Endometrium (tissue), 2 donors: ENCODE data around the gene CHST3.

Experiments
- FAIRE-seq: peaks from 2 replicates; lab custom pipeline; 2012; peaks lifted over from hg19 to GRCh38; lab: Jason Lieb, UNC
- donor health status: control.
- donor health status: control.

CHST3 gene

DNA sequence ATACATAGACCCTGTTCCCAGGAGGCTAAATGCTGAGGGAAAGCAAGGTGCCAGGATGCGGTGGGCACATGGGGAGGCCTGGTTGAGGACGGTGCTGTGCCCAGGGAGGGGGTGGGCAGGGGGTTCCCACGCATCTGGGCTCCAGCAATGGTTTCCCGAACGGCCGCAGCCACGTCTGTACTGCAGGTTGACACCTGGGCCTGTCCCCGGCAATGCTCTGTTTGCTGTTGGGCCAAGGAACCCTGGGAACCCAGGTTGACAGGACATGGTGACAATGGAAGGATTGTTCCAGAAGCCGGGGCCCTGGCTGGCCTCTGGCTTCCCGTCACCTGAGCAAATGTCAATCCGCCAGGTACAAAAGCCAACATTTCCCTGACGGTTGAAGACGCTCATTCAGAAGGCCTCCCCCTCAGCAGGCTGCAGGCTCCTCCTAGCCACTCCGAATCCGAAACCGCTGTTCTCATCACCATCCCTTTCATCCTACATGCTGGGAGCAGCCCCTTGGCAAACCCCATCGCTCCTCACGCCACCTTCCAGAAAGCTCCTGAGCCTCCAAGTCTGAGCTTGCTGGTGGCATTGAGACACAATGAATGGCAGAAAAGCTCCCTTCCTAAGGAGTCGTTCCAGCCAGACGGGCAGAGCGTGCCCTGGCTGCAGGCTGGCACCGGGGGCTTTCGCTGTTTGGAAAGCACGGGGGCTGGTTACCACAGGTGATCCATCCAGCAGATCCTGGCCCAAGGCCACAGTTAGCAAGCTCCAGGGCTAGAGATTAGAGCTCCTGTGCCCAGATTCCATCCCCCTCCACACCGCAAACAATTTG, 92.9 kb downstream of the CHST3 start:
- FAIRE-seq, result no peak

GRCh38 chr10:72058347-72058898, 94.2 kb downstream of the CHST3 start:
- FAIRE-seq, result no peak

DNA sequence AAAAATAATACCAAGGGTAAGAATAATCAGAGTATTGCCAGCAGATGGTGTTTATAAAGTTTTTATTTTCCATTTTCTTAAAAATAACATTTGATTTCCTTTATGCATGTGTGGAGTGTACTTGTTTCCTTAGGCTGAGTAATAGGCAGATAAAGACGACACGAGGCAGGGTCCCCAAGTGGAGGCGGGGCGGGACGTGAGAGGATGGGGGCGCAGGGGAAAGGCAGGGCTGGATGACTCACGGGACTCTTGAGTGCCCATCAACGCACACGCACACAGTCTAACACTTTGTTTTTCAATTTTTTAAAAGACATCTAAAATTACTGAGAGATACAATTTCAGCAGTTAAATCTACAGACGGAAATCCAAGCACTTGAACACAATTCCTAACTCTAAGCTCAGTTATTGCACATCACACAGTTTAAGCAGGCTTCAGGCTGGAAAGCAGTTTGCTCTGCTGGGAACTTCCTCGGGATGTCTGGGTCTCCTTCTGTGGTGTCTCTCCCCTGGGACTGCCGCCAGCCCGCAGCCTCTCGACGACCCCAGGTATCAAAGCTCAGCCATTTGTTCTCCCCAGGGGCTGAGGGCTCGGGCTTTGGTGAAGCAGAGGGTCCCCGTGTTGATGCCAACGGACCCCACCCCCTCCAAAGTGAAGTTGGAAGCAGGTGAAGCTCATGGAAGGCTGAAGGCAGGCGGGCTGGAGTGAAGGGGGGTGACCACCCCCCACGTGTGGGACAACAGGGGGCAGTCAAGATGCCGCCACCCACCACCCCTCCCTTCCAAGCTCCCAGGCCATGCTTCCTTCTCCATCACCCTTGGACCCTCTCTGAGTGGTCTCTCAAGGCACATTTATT, 95.0 kb downstream of the CHST3 start:
- FAIRE-seq, result no peak

GRCh38 chr10:72059843-72060822, 95.9 kb downstream of the CHST3 start:
- FAIRE-seq, result no peak

GRCh38 chr10:72061491-72061890, 97.3 kb downstream of the CHST3 start:
- FAIRE-seq, result no peak

- no peak for FAIRE-seq
These were observed 97.7 kb downstream of the CHST3 start for GRCh38 chr10:72061930-72062329.

DNA sequence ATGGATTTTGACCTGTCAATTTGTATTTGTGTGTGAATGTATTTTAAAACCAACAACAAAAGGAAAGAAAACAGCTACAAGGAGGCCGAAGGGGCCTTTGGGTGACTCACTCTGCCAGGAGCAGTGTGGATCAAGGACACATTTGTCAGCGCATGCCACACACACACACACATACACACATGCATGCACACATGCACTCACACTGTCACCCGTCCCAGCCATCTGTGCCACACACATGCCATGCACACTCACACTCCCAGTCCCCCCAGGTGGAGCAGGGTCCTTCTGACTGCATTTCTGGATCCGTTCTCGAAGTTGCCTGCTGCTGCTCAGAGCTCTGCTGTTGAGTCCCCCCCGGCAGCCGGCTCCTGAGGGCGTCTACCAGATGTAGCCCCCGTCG, 98.2 kb downstream of the CHST3 start:
- no peak for FAIRE-seq
